ENCODE results near the gene FHAD1.

FHAD1 gene

GRCh38 chr1:15236321-15236721 lies 10.7 kb upstream of the FHAD1 start:
- H3K4me1 ChIP-seq (ENCODE audit: insufficient read depth, low read length, severe bottlenecking): no peaks in the 10 kb centered on the region
- TF ChIP-seq EZH2 (IDR thresholded peaks at IDR 0.05; ENCODE audit: borderline replicate concordance, low read length) (no peak), CTCF (IDR thresholded peaks at IDR 0.05; ENCODE audit: low read length) (no peak)
- H3K27ac ChIP-seq (ENCODE audit: low read depth, low read length, poor library complexity, severe bottlenecking): no peak overlapping the region
- H3K4me3 ChIP-seq (ENCODE audit: low read depth, low read length, poor library complexity, severe bottlenecking): no peak overlapping the region
- no peaks in the 10 kb centered on the region for H3K36me3 ChIP-seq (ENCODE audit: insufficient read depth, low read length)
- H3K9me2 ChIP-seq (ENCODE audit: low read depth, low read length): no peaks in the 10 kb centered on the region
- H3K27me3 ChIP-seq (ENCODE audit: insufficient read depth, low read length): 0 out of 2 replicates have a peak, but pooled peaks cover 4% of the 10 kb centered on the region
- H4K20me1 ChIP-seq (ENCODE audit: insufficient read depth, low read length): no peaks in the 10 kb centered on the region
- H3K4me2 ChIP-seq (ENCODE audit: low read length): no peak overlapping the region; the same call in 1 of the 2 replicates
- H3K79me2 ChIP-seq (ENCODE audit: insufficient read depth, low read length): no peaks in the 10 kb centered on the region
- H3F3A ChIP-seq (ENCODE audit: insufficient read depth, low read length): no peaks in the 10 kb centered on the region
- no peak overlapping the region for H3K9ac ChIP-seq (ENCODE audit: low read length)
- H2AFZ ChIP-seq (ENCODE audit: low read length): no peak overlapping the region
- H3K9me3 ChIP-seq (ENCODE audit: low read length): no peaks in the 10 kb centered on the region

GRCh38 chr1:15236746-15237145 lies 10.3 kb upstream of the FHAD1 start:
- Histone ChIP-seq H3K36me3 (ENCODE audit: insufficient read depth, low read length) (no peaks in the 10 kb centered on the region), H3K9ac (ENCODE audit: low read length) (no peak overlapping the region), H3K9me3 (ENCODE audit: low read length) (no peaks in the 10 kb centered on the region), H4K20me1 (ENCODE audit: insufficient read depth, low read length) (no peaks in the 10 kb centered on the region), H3F3A (ENCODE audit: insufficient read depth, low read length) (no peaks in the 10 kb centered on the region), H3K4me2 (ENCODE audit: low read length) (no peak overlapping the region), H3K4me1 (ENCODE audit: insufficient read depth, low read length, severe bottlenecking) (no peaks in the 10 kb centered on the region), H3K4me3 (ENCODE audit: low read depth, low read length, poor library complexity, severe bottlenecking) (no peak overlapping the region), H3K27me3 (ENCODE audit: insufficient read depth, low read length) (0 out of 2 replicates have a peak, but pooled peaks cover 4% of the 10 kb centered on the region), H3K27ac (ENCODE audit: low read depth, low read length, poor library complexity, severe bottlenecking) (no peak overlapping the region), H3K9me2 (ENCODE audit: low read depth, low read length) (no peaks in the 10 kb centered on the region), H3K79me2 (ENCODE audit: insufficient read depth, low read length) (no peaks in the 10 kb centered on the region), H2AFZ (ENCODE audit: low read length) (no peak overlapping the region)
- TF ChIP-seq CTCF (IDR thresholded peaks at IDR 0.05; ENCODE audit: low read length) (no peak), EZH2 (IDR thresholded peaks at IDR 0.05; ENCODE audit: borderline replicate concordance, low read length) (no peak)

GRCh38 chr1:15238789-15239188 lies 8.2 kb upstream of the FHAD1 start:
- no peaks in the 10 kb centered on the region for H3K36me3 ChIP-seq (ENCODE audit: insufficient read depth, low read length)
- no peaks in the 10 kb centered on the region for H4K20me1 ChIP-seq (ENCODE audit: insufficient read depth, low read length)
- TF ChIP-seq EZH2 (IDR thresholded peaks at IDR 0.05; ENCODE audit: borderline replicate concordance, low read length) (no peak), CTCF (IDR thresholded peaks at IDR 0.05; ENCODE audit: low read length) (no peak)
- H3K9me3 ChIP-seq (ENCODE audit: low read length): no peaks in the 10 kb centered on the region
- no peaks in the 10 kb centered on the region for H3K79me2 ChIP-seq (ENCODE audit: insufficient read depth, low read length)
- H3K9me2 ChIP-seq (ENCODE audit: low read depth, low read length): no peaks in the 10 kb centered on the region
- no peak overlapping the region for H3K27ac ChIP-seq (ENCODE audit: low read depth, low read length, poor library complexity, severe bottlenecking)
- no peaks in the 10 kb centered on the region for H3F3A ChIP-seq (ENCODE audit: insufficient read depth, low read length)
- H3K27me3 ChIP-seq (ENCODE audit: insufficient read depth, low read length): 0 out of 2 replicates have a peak, but pooled peaks cover 4% of the 10 kb centered on the region
- no peak overlapping the region for H3K4me2 ChIP-seq (ENCODE audit: low read length)
- no peak overlapping the region for H2AFZ ChIP-seq (ENCODE audit: low read length)
- H3K9ac ChIP-seq (ENCODE audit: low read length): no peak overlapping the region
- H3K4me3 ChIP-seq (ENCODE audit: low read depth, low read length, poor library complexity, severe bottlenecking): no peak overlapping the region
- H3K4me1 ChIP-seq (ENCODE audit: insufficient read depth, low read length, severe bottlenecking): no peaks in the 10 kb centered on the region

Measured in OCI-LY1 (cell line).